Measurements from ENCODE around the gene DYRK1A.

GRCh38 chr21:37432710-37433455 lies 66.3 kb downstream of the DYRK1A start:
- no peak for TF ChIP-seq EZH2 (IDR thresholded peaks at IDR 0.05)
- TF ChIP-seq POLR2AphosphoS5 (IDR thresholded peaks at IDR 0.05; ENCODE audit: borderline replicate concordance, low read depth, low read length) = no peak
